ENCODE results near the gene SNRPB.

- no peak for TF ChIP-seq REST (IDR thresholded peaks at IDR 0.05)
- TF ChIP-seq CTCF (IDR thresholded peaks at IDR 0.05): no peak
- no peak for TF ChIP-seq JUNB (IDR thresholded peaks at IDR 0.05)
- no peak for TF ChIP-seq POLR2A (IDR thresholded peaks at IDR 0.05; ENCODE audit: low read length)
- TF ChIP-seq TFCP2L1 (CRISPR knock-in tag; IDR thresholded peaks at IDR 0.05): no peak
- TF ChIP-seq EP300 (IDR thresholded peaks at IDR 0.05): no peak
- TF ChIP-seq JUN (IDR thresholded peaks at IDR 0.05): no peak
- no peak for TF ChIP-seq PBX3 (IDR thresholded peaks at IDR 0.05)
- TF ChIP-seq CEBPB (IDR thresholded peaks at IDR 0.05): no peak
- TF ChIP-seq HOXA7 (CRISPR knock-in tag; IDR thresholded peaks at IDR 0.05): no peak
These were observed 45.8 kb upstream of the SNRPB start for GRCh38 chr20:2516399-2516798.

Data from A549 (cell line).